Thyroid gland (tissue), 4 donors: ENCODE measurements around the gene TTC8.

ENCODE experiments used
- CTCF ChIP-seq, 6 experiments: fragments of 200-600 bp in 3 of 6; fragments of 450-650 bp in 3 of 6; sonication (generic) in 3 of 6; IDR thresholded peaks; one replicate each; pipeline ENCODE4 v1.5.1; 2016 to 2019; ENCODE audit warnings: antibody characterized with exemption in 6 of 6, mild to moderate bottlenecking in 2 of 6, inconsistent platforms in 1 of 6, moderate library complexity in 1 of 6
- POLR2A ChIP-seq, 2 donors: fragments of 450-650 bp; IDR thresholded peaks; one replicate each; pipeline ENCODE4 v1.6.1; 2017; ENCODE audit warnings: antibody characterized with exemption in 2 of 2, mild to moderate bottlenecking in 2 of 2, moderate library complexity in 1 of 2

GRCh38 chr14:88804477-88804876 is 20.0 kb upstream of the TTC8 start:
- no peak for TF ChIP-seq CTCF (IDR thresholded peaks at IDR 0.05)
- TF ChIP-seq POLR2A (IDR thresholded peaks at IDR 0.05), result no peak
